ENCODE data around the gene SMCHD1. TPM values are rescaled to one million over a fixed set of nuclear protein-coding genes. Genes with fewer than 3 reads are reported as not detected.
"Not testable (repeated sequence)": the region's sequence is repeated elsewhere in the genome, so short reads cannot be mapped to it uniquely, and the experiment has no call there.

The SMCHD1 gene
- total and polyA plus RNA-seq, 4 donors = 4.4 to 49.0 (median 25.4) TPM

DNA sequence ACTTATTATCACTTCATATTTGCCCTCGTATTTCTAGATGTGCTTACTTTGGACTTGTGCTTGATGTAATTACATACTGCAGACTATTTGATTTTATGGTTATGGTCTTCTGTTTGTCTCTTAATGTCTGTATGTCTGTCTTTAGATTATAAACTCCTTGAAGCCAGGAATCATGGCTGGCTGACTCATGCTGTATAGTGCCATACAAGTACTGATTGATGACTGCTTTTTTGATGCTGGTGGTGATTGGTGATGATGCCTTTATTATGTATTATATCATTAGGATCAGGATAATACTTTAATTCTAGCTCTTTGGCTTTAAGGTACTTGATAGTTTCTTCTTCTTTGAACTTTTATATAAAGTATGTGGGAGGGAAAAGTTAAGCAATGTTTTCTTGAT lies 17.3 kb downstream of the SMCHD1 start:
- no peak overlapping the region for H3K9ac ChIP-seq (ENCODE audit: low read depth in 1 of 2, low read length in 2 of 2)
- WGBS = 92% methylated on average over 1 of the region's 1 CpG
- H3K4me1 ChIP-seq (ENCODE audit: control insufficient read depth in 4 of 4, insufficient read depth in 4 of 4, low read length in 3 of 4) = no peaks in the 10 kb centered on the region
- peaks cover 5 to 49% (median 27%) of the 10 kb centered on the region in 4 donors for H3K36me3 ChIP-seq (ENCODE audit: control insufficient read depth in 4 of 4, insufficient read depth in 3 of 4, low read depth in 1 of 4, low read length in 3 of 4)
- H3K27ac ChIP-seq (ENCODE audit: low read depth in 1 of 2, low read length in 2 of 2) = no peak overlapping the region
- no peaks in the 10 kb centered on the region for H3K27me3 ChIP-seq (ENCODE audit: control insufficient read depth in 4 of 4, insufficient read depth in 4 of 4, low read length in 3 of 4)
- DNase-seq (ENCODE audit: low spot score) = no peak
- no peak for TF ChIP-seq SP1 (IDR thresholded peaks at IDR 0.05)
- TF ChIP-seq, protein P1, sequence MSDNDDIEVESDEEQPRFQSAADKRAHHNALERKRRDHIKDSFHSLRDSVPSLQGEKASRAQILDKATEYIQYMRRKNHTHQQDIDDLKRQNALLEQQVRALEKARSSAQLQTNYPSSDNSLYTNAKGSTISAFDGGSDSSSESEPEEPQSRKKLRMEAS (IDR thresholded peaks at IDR 0.05) = no peak
- TF ChIP-seq FOXA1 (IDR thresholded peaks at IDR 0.05) = no peak
- TF ChIP-seq, protein P2, sequence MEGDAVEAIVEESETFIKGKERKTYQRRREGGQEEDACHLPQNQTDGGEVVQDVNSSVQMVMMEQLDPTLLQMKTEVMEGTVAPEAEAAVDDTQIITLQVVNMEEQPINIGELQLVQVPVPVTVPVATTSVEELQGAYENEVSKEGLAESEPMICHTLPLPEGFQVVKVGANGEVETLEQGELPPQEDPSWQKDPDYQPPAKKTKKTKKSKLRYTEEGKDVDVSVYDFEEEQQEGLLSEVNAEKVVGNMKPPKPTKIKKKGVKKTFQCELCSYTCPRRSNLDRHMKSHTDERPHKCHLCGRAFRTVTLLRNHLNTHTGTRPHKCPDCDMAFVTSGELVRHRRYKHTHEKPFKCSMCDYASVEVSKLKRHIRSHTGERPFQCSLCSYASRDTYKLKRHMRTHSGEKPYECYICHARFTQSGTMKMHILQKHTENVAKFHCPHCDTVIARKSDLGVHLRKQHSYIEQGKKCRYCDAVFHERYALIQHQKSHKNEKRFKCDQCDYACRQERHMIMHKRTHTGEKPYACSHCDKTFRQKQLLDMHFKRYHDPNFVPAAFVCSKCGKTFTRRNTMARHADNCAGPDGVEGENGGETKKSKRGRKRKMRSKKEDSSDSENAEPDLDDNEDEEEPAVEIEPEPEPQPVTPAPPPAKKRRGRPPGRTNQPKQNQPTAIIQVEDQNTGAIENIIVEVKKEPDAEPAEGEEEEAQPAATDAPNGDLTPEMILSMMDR (IDR thresholded peaks at IDR 0.05; ENCODE audit: low read depth, low read length, missing input control) = no peak
- no peak for TF ChIP-seq HNF4A (conservative IDR thresholded peaks at IDR 0.05)
- TF ChIP-seq, protein P3, sequence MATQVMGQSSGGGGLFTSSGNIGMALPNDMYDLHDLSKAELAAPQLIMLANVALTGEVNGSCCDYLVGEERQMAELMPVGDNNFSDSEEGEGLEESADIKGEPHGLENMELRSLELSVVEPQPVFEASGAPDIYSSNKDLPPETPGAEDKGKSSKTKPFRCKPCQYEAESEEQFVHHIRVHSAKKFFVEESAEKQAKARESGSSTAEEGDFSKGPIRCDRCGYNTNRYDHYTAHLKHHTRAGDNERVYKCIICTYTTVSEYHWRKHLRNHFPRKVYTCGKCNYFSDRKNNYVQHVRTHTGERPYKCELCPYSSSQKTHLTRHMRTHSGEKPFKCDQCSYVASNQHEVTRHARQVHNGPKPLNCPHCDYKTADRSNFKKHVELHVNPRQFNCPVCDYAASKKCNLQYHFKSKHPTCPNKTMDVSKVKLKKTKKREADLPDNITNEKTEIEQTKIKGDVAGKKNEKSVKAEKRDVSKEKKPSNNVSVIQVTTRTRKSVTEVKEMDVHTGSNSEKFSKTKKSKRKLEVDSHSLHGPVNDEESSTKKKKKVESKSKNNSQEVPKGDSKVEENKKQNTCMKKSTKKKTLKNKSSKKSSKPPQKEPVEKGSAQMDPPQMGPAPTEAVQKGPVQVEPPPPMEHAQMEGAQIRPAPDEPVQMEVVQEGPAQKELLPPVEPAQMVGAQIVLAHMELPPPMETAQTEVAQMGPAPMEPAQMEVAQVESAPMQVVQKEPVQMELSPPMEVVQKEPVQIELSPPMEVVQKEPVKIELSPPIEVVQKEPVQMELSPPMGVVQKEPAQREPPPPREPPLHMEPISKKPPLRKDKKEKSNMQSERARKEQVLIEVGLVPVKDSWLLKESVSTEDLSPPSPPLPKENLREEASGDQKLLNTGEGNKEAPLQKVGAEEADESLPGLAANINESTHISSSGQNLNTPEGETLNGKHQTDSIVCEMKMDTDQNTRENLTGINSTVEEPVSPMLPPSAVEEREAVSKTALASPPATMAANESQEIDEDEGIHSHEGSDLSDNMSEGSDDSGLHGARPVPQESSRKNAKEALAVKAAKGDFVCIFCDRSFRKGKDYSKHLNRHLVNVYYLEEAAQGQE (IDR thresholded peaks at IDR 0.05) = no peak
- TF ChIP-seq EGR1 (IDR thresholded peaks at IDR 0.05; ENCODE audit: low read depth in 2 of 2) = no peak
- TF ChIP-seq, protein P4, sequence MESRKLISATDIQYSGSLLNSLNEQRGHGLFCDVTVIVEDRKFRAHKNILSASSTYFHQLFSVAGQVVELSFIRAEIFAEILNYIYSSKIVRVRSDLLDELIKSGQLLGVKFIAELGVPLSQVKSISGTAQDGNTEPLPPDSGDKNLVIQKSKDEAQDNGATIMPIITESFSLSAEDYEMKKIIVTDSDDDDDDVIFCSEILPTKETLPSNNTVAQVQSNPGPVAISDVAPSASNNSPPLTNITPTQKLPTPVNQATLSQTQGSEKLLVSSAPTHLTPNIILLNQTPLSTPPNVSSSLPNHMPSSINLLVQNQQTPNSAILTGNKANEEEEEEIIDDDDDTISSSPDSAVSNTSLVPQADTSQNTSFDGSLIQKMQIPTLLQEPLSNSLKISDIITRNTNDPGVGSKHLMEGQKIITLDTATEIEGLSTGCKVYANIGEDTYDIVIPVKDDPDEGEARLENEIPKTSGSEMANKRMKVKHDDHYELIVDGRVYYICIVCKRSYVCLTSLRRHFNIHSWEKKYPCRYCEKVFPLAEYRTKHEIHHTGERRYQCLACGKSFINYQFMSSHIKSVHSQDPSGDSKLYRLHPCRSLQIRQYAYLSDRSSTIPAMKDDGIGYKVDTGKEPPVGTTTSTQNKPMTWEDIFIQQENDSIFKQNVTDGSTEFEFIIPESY (IDR thresholded peaks at IDR 0.05) = no peak
- H3K4me3 ChIP-seq (ENCODE audit: low read depth in 1 of 3, low read length in 3 of 3) = no peak overlapping the region
- no peaks in the 10 kb centered on the region for H3K9me3 ChIP-seq (ENCODE audit: control insufficient read depth in 4 of 4, low read length in 3 of 4)

DNA sequence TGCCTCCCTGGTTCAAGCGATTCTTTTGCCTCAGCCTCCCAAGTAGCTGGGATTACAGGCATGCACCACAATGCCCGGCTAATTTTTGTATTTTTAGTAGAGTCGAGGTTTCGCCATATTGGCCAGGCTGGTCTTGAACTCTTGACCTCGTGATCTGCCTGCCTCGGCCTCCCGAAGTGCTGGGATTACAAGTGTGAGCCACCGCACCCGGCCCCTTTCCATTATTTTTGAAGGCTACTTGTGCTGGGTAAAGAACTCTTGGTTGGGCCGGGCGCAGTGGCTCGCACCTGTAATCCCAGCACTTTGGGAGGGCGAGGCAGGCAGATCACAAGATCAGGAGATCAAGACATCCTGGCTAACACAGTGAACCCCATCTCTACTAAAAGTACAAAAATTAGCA lies 23.4 kb downstream of the SMCHD1 start:
- not testable (repeated sequence) for H3K27me3 ChIP-seq (ENCODE audit: control insufficient read depth in 4 of 4, insufficient read depth in 4 of 4, low read length in 3 of 4); H3K4me3 ChIP-seq (ENCODE audit: low read depth in 1 of 3, low read length in 3 of 3); H3K4me1 ChIP-seq (ENCODE audit: control insufficient read depth in 4 of 4, insufficient read depth in 4 of 4, low read length in 3 of 4); H3K9me3 ChIP-seq (ENCODE audit: control insufficient read depth in 4 of 4, low read length in 3 of 4); H3K27ac ChIP-seq (ENCODE audit: low read depth in 1 of 2, low read length in 2 of 2); DNase-seq (ENCODE audit: low spot score); H3K9ac ChIP-seq (ENCODE audit: low read depth in 1 of 2, low read length in 2 of 2)
- peaks cover 3 to 17% (median 5%) of the 10 kb centered on the region in 4 donors for H3K36me3 ChIP-seq (ENCODE audit: control insufficient read depth in 4 of 4, insufficient read depth in 3 of 4, low read depth in 1 of 4, low read length in 3 of 4)
- WGBS = 98% methylated on average over 13 of the region's 13 CpGs

DNA sequence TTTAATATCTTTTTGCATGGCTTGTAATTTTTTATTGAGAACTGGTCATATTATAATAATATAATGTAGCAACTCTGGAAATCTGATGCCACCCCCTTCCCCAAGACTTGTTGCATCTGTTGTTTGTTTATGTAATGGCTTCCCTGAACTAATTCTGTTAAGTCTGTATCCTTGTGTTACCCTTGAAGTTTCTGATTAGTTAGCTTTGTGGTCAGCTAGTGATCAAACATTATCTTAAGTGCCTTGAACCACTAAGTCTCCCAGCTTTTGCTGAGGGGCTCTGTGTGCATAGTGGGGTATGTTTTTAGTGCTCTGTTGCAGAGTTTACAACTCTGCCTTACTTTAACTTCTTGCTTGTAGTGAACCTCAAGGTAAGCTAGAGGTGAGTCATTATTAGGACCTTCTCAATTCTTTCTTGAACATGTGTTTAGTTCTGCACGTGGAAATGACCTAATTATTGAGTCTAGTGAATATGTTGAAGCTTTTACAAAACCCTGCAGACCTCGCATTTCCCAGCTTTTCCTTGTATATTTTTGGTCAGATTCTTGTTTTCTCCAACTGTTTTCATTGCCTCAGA lies 24.8 kb downstream of the SMCHD1 start:
- H3K27ac ChIP-seq (ENCODE audit: low read depth in 1 of 2, low read length in 2 of 2) = no peak overlapping the region
- H3K36me3 ChIP-seq (ENCODE audit: control insufficient read depth in 4 of 4, insufficient read depth in 3 of 4, low read depth in 1 of 4, low read length in 3 of 4) = peaks cover 0 to 11% (median 4%) of the 10 kb centered on the region in 4 donors
- H3K9ac ChIP-seq (ENCODE audit: low read depth in 1 of 2, low read length in 2 of 2) = no peak overlapping the region
- H3K27me3 ChIP-seq (ENCODE audit: control insufficient read depth in 4 of 4, insufficient read depth in 4 of 4, low read length in 3 of 4) = no peaks in the 10 kb centered on the region
- WGBS = 90% methylated on average over 2 of the region's 2 CpGs
- no peak overlapping the region for H3K4me3 ChIP-seq (ENCODE audit: low read depth in 1 of 3, low read length in 3 of 3)
- peaks cover 0 to 4% (median 0%) of the 10 kb centered on the region in 4 donors for H3K4me1 ChIP-seq (ENCODE audit: control insufficient read depth in 4 of 4, insufficient read depth in 4 of 4, low read length in 3 of 4)
- no peak for DNase-seq (ENCODE audit: low spot score)
- no peaks in the 10 kb centered on the region for H3K9me3 ChIP-seq (ENCODE audit: control insufficient read depth in 4 of 4, low read length in 3 of 4)
- TF ChIP-seq, protein P1 (IDR thresholded peaks at IDR 0.05) = no peak
- TF ChIP-seq GABPA (IDR thresholded peaks at IDR 0.05 in 1 of 2, conservative IDR thresholded peaks at IDR 0.05 in 1 of 2) (no peak), YY1 (IDR thresholded peaks at IDR 0.05) (no peak), RAD21 (IDR thresholded peaks at IDR 0.05) (no peak), HNF4G (IDR thresholded peaks at IDR 0.05) (no peak)
- TF ChIP-seq, protein P5, sequence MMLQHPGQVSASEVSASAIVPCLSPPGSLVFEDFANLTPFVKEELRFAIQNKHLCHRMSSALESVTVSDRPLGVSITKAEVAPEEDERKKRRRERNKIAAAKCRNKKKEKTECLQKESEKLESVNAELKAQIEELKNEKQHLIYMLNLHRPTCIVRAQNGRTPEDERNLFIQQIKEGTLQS (IDR thresholded peaks at IDR 0.05) = no peak
- TF ChIP-seq, protein P3 (IDR thresholded peaks at IDR 0.05) = no peak

Data from liver (tissue), 9 donors.